Embryonic facial prominence (tissue), 1 donor: ENCODE results near the gene EHBP1.

Experiments used
- DNase-seq: peaks from one replicate; pipeline ENCODE4 v3.0.0-alpha.2; 2016; ENCODE audit errors: extremely low spot score

EHBP1 gene

GRCh38 chr2:62822549-62822948, 117.0 kb downstream of the EHBP1 start:
- no peak for DNase-seq

GRCh38 chr2:62824388-62824787, 118.9 kb downstream of the EHBP1 start:
- no peak for DNase-seq

DNA sequence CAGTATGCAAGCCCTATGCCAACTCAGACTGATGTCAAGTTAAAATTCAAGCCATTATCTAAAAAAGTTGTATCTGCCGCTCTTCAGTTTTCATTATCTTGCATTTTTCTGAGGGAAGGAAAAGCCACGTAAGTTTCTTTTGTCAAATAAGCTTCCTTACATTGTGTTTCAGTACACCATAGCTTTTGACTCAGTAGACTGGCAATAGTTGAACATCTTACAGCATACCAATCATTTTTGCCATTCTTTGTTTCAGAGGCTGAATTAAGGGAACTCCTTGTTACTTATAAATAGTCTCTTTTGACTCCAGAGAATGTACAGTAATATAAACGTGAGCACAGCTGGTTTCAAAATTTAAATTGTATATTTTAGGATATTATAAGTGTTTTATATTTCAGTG, 120.6 kb downstream of the EHBP1 start:
- no peak for DNase-seq

- no peak for DNase-seq
Measured at GRCh38 chr2:62826953-62827675, 121.6 kb downstream of the EHBP1 start.

DNA sequence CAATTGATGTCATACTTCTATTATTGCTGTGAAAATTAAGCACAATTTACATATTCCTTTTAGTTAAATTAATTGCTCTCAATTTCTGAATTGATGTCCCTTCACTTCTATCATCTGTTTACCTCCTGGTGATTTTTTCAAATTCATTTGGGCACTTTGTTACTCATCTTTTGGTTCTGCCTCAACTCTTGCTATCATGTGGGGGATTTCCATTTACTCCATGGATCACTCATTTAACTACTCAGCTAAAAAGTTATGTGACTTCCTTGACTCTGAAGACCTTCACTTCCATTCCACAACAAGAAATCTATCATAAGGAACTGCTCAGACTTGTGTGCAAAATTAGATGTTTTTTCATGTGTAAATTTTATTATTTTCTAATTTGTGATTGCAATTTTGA, 126.2 kb downstream of the EHBP1 start:
- DNase-seq: no peak

DNA sequence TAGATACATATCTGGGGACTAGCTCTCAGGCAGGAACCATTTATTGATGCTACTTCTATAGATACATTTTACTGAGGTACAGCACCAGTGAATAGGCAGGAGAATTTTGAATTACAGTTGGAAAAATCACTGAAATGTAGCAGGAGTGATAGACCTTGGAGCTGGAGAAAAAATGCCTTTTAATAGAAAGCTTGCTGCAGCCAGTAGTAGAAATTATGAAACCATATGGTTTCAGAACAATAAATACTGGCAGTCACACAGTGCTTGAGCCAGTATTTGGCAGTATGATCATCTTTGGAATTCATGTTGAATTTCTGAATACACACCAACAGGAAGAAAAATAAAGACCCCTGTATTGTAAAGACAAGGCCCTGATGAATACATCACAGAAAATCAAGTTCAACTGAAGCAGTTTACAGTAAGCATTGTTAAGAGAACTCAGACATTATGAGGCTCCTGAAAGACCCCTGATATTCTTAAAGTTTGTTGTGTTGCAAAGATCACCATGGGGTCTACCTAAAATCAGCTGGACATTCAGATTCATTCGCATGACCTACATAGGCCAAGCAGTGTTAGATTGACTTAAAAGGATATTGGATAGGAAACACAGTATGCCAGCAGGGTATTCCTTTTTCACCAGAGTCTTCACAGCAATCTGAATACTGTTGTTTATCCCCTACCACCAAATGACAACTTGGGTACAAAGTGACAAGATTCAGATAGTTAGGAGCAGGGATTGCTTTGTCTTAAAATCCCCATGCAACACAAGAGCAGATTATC, 139.0 kb downstream of the EHBP1 start:
- no peak for DNase-seq

GRCh38 chr2:62845256-62845655, 139.7 kb downstream of the EHBP1 start:
- no peak for DNase-seq

GRCh38 chr2:62852254-62852653, 146.7 kb downstream of the EHBP1 start:
- no peak for DNase-seq

DNA sequence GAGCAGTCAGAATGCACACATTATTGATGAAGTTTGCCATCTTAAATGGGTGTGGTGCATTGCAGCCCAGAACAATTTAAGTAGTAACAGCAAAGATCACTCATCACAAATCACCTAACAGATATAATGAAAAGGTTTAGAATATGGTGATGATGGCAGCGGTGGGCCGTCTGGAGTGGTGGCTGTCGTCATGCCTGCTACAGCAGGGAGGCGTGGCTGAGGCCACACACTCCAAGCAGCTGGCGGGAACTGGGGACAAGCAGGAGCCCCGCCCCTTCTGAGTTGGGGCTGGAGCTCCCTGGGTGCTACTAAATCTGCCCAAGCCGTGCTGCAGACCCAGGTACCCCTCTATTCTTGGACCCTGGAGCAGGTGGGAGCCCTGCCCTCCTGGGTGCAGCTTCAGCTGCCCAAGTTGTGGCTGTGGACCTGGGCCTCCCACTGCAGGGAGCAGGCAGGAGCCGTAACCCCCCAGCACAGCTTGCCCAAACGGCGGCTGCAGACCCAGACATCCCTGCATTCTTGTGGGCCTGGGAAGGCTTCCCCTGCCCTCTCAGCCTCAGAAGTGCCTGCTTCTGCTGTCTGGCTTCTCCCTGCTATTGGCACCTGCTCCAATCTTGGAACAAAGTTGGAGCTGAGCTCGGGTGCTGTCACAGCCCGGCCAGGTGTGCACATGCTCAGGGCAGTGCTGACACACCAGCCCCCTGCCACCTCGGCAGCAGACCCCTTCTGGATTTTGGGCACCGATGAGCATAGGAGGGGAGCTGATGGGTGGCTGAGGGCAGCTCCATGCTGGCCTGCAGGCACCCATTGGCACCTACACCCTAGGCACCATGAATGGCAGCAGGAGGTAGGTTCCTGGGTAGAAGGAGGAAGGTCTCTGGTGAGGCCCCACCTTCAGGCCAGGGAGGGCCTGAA, 149.3 kb downstream of the EHBP1 start:
- no peak for DNase-seq

DNA sequence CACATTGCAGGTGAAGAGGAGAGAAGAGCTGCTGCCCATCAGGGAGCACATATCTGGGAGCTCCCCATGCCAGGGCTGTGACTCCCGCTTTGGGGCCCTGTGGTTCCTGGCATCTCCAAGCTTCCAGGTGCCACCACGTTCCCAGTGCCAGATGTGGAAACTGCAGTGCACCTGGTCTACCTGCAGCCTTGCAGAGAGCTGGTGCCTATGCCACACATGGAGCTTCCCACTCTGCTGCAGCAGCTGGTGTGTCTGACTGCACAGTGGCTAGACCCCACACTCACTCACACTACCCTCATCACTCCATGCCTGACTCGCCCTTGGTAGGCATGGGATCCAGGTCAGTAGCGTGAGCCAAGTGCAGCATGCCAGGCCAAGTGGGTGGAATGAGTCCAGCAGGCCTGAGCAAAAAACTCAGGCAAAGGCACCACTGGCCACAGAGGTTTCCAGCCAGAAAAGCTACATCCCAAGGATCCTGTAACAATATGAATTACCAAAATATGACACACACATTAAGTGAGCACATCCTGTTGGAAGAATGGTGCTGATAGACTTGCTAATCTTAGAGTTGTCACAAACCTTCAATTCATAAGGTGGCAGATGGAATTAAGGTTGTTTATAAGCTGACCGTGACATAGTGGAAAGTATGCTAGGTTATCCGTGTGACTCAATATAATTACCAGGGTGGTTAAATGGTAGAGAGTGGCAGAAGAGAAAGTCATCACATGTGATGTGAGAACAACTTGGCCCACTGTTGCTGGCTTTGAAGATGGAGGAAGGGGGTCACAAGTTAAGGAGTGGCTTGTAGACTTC, 150.9 kb downstream of the EHBP1 start:
- no peak for DNase-seq

DNA sequence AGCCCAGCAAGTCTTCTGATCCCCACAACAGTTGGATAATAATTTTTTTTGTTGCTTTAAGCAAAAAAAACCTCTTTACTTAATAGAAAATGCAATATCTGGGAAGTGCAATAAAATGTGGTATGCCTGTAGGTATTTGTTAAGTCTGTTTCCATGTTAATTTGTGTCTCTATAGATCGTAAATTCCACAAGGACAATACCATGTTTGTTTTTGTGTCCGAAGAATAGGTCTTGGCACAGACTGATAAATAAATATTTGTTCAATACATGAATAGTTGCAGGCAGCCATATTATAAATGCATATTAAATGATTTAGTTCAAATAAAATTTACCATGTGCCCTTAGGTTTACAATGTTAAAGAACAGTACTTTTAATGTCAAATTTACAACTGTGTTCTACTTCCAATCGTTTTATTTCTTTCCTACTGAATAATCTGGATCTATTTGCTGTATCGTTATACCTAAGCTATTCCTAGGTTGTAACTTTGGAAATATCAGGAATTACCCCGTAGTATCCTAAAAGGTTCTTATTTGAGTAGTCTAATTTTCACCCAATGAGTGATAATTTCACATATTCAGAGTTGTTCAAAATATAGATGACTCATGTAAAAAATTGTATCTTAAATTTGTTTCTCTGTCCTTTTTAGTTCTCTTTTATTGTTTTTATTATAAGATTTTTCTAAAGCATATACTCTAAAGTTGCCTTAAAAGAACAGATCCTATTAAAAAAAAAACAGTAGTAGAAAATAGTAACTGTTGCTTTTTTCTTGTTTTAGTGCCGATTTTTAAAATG, 151.8 kb downstream of the EHBP1 start:
- DNase-seq: no peak

DNA sequence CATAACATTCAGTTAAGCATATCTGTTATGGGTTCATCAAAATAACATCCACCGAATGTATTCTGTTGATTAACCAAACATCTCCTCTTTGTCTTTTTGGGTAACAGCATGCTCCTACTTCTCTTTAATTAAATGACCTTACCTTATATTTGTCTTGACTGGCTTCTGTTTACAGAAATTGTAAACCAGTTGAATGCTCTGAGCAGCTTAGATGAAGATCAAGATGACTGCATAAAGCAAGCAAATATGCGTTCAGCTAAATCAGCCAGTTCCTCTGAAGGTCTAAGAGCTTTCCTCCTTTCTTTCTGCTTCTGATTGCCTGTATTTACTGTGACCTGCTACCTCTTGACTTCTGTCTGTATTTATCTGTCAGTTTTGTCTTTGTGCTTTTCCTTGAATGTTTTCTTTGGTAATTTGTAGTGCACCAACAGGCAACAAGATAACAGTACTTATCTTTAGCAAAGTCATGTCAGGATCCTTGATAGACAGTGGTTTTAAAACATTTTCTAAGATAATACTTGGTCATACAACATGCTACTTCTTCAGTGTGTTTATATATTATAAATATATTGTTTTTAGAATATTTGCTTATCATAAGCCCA, 152.8 kb downstream of the EHBP1 start:
- no peak for DNase-seq

DNA sequence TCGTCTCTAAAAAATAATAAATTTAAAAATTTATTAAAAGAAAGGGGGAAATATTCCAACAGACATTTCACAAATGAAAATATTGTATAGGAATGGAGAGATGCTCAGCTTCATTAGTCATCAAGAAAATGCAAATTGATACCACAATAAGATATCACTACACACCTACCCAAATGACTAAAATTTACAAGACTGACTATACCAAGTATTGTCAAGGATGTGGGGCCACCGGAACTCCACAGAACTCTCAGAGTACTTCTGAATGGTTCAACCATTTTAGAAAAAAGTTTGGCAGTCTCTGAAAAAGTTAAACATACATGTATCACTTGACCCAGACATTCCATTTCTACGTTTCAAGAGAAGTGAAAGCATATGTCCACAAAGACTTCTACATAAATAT, 163.4 kb downstream of the EHBP1 start:
- no peak for DNase-seq

GRCh38 chr2:62870966-62871365, 165.5 kb downstream of the EHBP1 start:
- no peak for DNase-seq

DNA sequence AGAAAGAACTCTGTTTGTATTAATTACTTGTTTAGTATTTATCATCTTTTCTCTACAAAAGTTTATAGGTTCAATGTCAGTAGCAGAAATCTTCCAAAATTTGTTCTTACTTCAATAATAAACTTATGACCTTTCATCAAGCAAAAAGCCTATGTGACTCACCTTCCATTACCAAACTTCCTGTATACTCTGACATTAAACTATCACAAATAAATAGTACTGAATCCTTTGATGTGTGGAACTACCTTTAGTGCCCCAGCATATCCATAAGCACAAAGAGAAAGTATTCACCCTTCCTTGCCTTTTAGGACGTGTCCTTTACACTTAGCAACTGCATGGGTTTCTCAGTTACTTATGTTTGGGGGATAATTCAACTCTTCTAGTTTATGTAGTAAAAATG, 166.0 kb downstream of the EHBP1 start:
- DNase-seq: no peak

DNA sequence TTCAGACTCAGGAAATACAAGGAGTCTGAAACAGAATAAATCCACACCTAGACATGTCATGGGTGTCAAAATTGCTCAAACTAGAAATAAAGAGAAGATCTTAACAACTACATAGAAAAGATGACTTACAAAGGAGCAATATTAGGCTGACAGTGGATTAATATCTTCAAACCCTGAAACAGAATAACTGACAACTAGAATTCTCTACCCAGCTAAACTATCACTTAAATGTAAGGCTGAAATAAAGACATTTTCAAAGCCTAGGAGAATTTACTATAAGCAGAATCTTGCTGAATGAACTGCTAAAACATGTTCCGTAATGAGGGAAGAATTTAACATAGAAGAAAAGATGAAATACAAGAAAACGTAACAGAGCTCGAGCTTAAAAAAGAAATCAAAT, 168.1 kb downstream of the EHBP1 start:
- no peak for DNase-seq

DNA sequence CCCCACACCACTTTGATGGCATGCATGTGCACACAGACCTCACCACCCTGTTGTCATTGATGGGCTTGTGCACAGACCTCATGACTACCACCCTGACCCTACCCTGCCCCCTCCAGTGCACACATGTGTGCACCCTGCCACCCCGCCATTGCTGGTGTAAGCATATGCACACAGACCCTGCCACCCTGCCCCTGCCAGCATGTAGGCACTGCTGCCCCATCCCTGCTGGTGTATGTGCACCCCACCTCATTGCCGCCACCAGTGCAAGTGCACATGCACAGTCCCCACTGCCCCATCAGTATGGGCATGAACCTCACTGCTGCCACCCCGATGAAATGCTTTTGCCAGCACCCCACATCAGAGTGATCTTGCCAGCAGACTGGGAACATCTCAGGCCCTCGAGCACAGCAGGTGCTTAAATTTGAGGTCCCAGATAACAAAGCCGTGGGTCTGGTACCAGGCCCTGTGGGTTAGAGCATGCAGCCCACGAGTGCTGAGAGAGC, 169.4 kb downstream of the EHBP1 start:
- no peak for DNase-seq

- no peak for DNase-seq
Measured at GRCh38 chr2:62881162-62881795, 175.8 kb downstream of the EHBP1 start.

DNA sequence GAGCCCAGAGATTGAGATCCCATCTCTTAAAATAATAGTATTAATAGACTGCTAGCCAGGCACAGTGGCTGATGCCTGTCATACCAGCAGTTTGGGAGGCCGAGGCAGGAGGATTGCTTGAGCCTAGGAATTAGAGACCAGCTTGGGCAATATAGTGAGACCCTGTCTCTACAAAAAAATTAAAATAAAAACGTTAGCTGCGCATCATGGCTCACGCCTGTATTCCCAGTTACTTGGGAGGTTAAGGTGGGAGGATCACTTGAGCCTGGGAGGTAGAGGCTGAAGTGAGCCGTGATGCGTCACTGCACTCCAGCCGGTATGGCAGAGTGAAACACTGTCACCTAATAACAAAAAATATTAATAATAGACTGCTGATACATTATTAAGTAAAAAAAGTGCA, 178.1 kb downstream of the EHBP1 start:
- DNase-seq: no peak

DNA sequence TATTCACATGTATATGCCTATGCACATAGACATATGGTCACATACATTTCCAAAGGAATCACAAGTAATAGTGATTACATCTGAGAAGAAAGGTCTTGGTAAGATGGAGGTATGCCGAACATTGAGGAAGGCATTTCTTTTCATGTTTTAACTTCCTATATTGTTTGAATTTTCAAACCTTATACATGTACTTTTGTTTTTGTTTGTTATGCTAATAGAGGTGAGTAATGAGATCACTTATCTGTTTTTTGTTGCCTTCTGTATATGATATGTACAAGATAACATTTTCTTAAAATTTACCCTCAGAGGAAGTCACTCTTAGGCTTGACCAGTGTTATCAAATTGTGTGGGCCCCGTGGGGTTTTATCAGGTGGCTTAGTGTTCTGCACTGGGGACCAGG, 178.6 kb downstream of the EHBP1 start:
- DNase-seq: no peak
